Measurements from ENCODE around the gene CDCA7L.

GRCh38 chr7:21981524-21981923 lies 35.8 kb upstream of the CDCA7L start:
- no peak for TF ChIP-seq CTCF (IDR thresholded peaks at IDR 0.05)
- TF ChIP-seq POLR2A (IDR thresholded peaks at IDR 0.05) = no peak

Data from thyroid gland (tissue), 4 donors.